Measurements from ENCODE around the gene MAP6. TPM values are rescaled to one million over a fixed set of nuclear protein-coding genes. Genes with fewer than 3 reads are reported as not detected.

Gene MAP6
- polyA plus RNA-seq, 1 donor, result 10.7 TPM

GRCh38 chr11:75632450-75632849, 36.4 kb downstream of the MAP6 start:
- DNase-seq (ENCODE audit: low read depth), result no peak

GRCh38 chr11:75631086-75631730, 37.6 kb downstream of the MAP6 start:
- DNase-seq (ENCODE audit: low read depth), result no peak

- DNase-seq (ENCODE audit: low read depth), result no peak
Observed at GRCh38 chr11:75627906-75628668, 40.8 kb downstream of the MAP6 start.

GRCh38 chr11:75626889-75627529, 41.8 kb downstream of the MAP6 start:
- DNase-seq (ENCODE audit: low read depth), result no peak

GRCh38 chr11:75625991-75626888, 42.6 kb downstream of the MAP6 start:
- DNase-seq (ENCODE audit: low read depth), result no peak

- no peak for DNase-seq (ENCODE audit: low read depth)
Observed at GRCh38 chr11:75625021-75625420, 43.8 kb downstream of the MAP6 start.

- no peak for DNase-seq (ENCODE audit: low read depth)
Observed at GRCh38 chr11:75616281-75616680, 52.6 kb downstream of the MAP6 start.

GRCh38 chr11:75615751-75616150, 53.1 kb downstream of the MAP6 start:
- no peak for DNase-seq (ENCODE audit: low read depth)

GRCh38 chr11:75611823-75612222, 57.0 kb downstream of the MAP6 start:
- DNase-seq (ENCODE audit: low read depth), result no peak

GRCh38 chr11:75606099-75606498, 62.7 kb downstream of the MAP6 start:
- DNase-seq (ENCODE audit: low read depth), result no peak

- no peak for DNase-seq (ENCODE audit: low read depth)
Observed at GRCh38 chr11:75603791-75604736, 64.8 kb downstream of the MAP6 start.

- no peak for DNase-seq (ENCODE audit: low read depth)
Observed at GRCh38 chr11:75602951-75603350, 65.9 kb downstream of the MAP6 start.

GRCh38 chr11:75601494-75601893, 67.3 kb downstream of the MAP6 start:
- no peak for DNase-seq (ENCODE audit: low read depth)

GRCh38 chr11:75600356-75600755, 68.5 kb downstream of the MAP6 start:
- no peak for DNase-seq (ENCODE audit: low read depth)

GRCh38 chr11:75598900-75599299, 69.9 kb downstream of the MAP6 start:
- no peak for DNase-seq (ENCODE audit: low read depth)

GRCh38 chr11:75598264-75598663, 70.6 kb downstream of the MAP6 start:
- DNase-seq (ENCODE audit: low read depth), result no peak

- no peak for DNase-seq (ENCODE audit: low read depth)
Observed at GRCh38 chr11:75597636-75598035, 71.2 kb downstream of the MAP6 start.

- DNase-seq (ENCODE audit: low read depth), result no peak
Observed at GRCh38 chr11:75596914-75597313, 71.9 kb downstream of the MAP6 start.

GRCh38 chr11:75595429-75595828, 73.4 kb downstream of the MAP6 start:
- DNase-seq (ENCODE audit: low read depth), result no peak

GRCh38 chr11:75594211-75594610, 74.6 kb downstream of the MAP6 start:
- no peak for DNase-seq (ENCODE audit: low read depth)

Data from forelimb muscle (tissue), 1 donor.